Measurements from ENCODE around the gene HOXC11.

GRCh38 chr12:53930591-53931255 is 42.2 kb upstream of the HOXC11 start:
- no peak for TF ChIP-seq CTCF (IDR thresholded peaks at IDR 0.05; ENCODE audit: low read depth, low read length)
- no peak for TF ChIP-seq MYC (IDR thresholded peaks at IDR 0.05; ENCODE audit: low read depth, low read length)
- no peak for TF ChIP-seq MAX (IDR thresholded peaks at IDR 0.05; ENCODE audit: low read depth, low read length)
- no peak for TF ChIP-seq POLR2A (IDR thresholded peaks at IDR 0.05; ENCODE audit: extremely low read depth, insufficient read length)
